ENCODE results near the gene RNPEP.
"Not testable (repeated sequence)": the region's sequence is repeated elsewhere in the genome, so short reads cannot be mapped to it uniquely, and the experiment has no call there.

The RNPEP gene

DNA sequence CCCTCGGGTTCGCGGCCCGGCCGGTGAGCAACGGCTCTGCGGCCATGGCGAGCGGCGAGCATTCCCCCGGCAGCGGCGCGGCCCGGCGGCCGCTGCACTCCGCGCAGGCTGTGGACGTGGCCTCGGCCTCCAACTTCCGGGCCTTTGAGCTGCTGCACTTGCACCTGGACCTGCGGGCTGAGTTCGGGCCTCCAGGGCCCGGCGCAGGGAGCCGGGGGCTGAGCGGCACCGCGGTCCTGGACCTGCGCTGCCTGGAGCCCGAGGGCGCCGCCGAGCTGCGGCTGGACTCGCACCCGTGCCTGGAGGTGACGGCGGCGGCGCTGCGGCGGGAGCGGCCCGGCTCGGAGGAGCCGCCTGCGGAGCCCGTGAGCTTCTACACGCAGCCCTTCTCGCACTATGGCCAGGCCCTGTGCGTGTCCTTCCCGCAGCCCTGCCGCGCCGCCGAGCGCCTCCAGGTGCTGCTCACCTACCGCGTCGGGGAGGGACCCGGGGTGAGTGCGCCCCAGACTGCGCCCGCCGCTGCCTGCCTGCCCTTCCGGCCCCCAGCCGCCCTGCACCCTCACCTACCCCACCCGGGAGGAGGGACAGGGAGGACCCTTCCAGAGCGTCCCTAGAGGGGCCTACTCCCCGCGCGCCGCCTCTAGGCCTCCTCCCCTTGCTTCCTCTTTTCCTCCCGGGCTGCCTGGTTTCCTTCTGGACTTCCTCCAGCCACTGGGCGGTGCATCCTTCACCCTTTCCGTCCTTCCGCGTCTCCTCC, at the start of gene RNPEP:
Gene RNPEP, plus strand, starts transcription at position 26 of the 757 bp plus-strand sequence. Its CDS starts 19 bp downstream, at position 45.
- DNase-seq (ENCODE audit: low read depth), result no peak

DNA sequence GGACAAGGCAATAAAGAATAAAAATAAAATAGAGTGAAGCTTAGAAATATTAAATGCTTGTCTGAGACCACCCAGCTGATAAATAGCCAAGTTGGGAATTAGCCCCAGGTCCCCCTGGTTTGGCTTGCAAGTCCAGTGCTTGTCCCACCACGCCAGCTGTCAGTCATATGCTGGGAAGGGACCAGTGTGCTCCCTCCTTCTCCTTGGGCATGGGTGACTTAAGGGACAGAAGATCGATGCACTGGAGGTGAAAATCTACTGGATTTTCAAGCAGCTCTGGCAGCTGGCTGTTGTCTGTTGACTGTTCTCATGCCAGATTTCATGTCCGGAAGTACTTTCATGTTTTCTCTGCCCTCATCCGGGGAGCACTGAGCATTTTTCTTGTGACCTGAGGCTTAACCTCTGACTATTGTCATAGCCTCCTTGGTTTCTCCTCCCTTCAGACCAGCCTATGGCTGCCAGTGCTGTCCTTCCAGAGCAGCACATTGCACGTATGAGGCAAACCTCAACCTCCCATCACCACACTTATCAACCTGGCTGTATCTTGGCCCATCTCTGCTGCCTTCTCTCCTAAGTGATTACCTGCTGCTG, 48.5 kb upstream of the RNPEP start:
- DNase-seq (ENCODE audit: low read depth), result no peak

GRCh38 chr1:201937624-201938213, 44.7 kb upstream of the RNPEP start:
- DNase-seq (ENCODE audit: low read depth), result no peak

- no peak for DNase-seq (ENCODE audit: low read depth)
Observed at GRCh38 chr1:201938440-201939035, 43.9 kb upstream of the RNPEP start.

- DNase-seq (ENCODE audit: low read depth), result no peak
Observed at GRCh38 chr1:201939148-201939547, 43.3 kb upstream of the RNPEP start.

DNA sequence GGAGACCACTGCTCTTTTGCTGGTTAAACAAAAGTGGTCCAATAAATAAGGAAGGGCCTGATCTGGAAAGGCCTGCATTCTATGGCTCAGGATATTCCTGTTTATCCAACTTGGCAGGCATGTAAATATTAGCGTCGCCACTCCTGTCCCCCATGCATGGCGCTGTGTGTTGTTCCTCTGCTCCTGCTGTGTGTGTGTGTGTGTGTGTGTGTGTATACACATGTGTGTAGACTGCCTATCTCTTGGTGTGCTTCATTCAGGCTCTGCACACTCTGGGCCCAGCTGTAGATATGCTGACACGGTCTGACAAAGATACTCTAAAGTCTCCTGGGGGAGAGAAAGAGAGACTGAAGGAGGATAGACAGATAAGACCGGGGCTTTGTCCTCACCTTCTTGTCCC, 42.9 kb upstream of the RNPEP start:
- DNase-seq (ENCODE audit: low read depth), result no peak

DNA sequence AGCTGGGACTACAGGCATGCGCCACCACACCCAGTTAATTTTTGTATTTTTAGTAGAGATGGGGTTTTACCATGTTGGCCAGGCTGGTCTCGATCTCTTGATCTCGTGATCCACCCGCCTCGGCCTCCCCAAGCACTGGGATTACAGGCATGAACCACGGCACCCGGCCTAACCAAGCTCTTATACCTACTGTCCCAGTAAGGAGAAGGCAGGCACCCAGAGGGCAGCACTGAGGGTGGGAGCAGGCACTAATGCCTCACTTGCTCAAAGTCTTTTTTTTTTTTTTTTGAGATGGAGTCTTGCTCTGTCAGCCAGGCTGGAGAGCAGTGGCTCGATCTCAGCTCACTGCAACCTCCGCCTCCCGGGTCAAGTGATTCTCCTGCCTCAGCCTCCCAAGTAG, 42.1 kb upstream of the RNPEP start:
- not testable (repeated sequence) for DNase-seq (ENCODE audit: low read depth)

DNA sequence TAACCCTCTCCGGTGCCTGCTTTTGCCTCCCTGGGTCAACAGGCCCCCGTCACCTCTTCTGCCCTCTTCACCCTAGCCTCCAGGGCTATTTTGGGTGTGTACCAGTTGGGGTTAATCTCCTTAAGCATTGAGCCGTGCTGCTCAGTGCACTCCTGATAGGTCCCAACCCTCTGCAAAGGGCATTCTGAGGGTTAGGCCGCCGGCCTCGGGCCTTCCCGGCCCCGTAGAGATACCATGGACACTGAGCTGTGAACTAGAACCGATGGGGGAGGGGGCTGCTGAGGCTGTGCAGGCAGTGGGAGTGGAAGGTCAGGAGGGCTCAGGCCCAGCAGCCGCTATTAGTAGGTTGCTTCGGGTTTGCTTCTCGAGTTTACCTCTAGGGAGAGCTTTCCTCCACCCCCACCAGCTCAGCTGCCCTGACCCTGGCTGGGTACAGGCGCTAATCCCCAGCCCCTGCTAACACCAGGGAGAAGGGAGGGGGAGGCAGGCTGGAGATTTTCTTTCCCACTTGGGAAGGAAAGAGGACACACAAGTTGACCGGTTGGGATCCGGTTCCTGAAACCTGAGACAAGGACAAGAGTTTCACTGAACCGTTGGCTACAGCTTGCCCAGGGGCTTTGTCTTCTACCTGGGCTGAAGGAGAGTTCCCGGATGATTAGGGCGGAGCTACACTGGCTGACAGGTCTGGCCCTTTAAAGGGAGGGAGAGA, 40.9 kb upstream of the RNPEP start:
- DNase-seq (ENCODE audit: low read depth), result no peak

- no peak for DNase-seq (ENCODE audit: low read depth)
Observed at GRCh38 chr1:201942129-201942495, 40.3 kb upstream of the RNPEP start.

DNA sequence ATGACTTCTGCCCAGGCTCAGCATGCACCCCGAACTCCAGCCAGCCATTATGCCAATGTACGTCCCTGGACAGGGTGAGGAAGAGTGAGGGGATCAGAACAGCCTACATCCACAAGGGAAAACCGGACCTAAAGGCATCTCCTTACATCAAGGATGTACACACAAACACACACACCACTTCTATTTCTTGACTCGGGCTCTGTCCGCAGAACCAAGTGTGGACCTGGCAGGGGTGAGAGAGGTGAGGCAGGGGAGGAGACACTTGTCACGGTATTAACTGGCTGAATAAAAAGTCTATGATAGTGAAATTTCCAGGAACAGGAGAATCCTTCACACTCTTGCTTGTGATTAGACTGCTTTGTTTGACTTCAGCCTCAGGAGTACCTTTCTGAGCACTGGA, 38.4 kb upstream of the RNPEP start:
- no peak for DNase-seq (ENCODE audit: low read depth)

- DNase-seq (ENCODE audit: low read depth), result no peak
Observed at GRCh38 chr1:201944639-201945038, 37.8 kb upstream of the RNPEP start.

- DNase-seq (ENCODE audit: low read depth), result no peak
Observed at GRCh38 chr1:201945157-201945556, 37.3 kb upstream of the RNPEP start.

DNA sequence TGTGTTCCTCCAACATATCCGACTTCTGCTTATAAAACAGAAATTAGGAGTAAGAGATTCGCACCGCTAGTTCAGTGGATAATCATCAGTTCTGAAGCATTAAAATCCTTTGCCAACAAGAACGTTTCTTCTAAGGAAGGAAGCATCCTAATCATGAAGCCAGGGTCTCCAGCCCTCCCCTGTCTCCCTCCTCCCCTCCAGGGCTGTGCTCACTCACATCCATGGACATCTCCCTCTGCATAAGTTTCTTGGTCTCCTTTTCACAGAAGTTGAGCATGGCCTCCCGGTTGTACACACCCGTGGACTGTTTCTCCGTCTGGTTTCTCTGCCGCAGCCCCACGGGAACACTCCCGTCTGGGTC, 36.6 kb upstream of the RNPEP start:
- DNase-seq (ENCODE audit: low read depth), result no peak

GRCh38 chr1:201946224-201946908, 36.1 kb upstream of the RNPEP start, which contains the start of gene LMOD1:
TSS of gene LMOD1 (minus strand) at chr1:201946548. CDS start at chr1:201946340, 208 bp downstream.
- no peak for DNase-seq (ENCODE audit: low read depth)

DNA sequence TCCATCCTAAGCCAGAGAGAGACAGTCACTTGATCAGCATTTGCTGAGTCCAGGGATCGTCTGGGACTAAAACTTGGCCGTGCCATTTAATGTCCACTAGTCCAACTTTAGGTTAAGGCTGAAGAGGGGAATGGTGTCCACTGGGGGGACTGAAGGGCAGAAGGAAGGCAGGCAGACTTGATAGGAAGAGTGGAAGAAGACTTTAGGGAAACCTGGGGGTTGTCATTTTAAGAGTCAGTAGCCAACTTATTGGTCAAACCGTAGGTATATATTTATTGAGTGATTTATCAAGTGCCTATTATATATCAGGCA, 34.8 kb upstream of the RNPEP start:
- no peak for DNase-seq (ENCODE audit: low read depth)

DNA sequence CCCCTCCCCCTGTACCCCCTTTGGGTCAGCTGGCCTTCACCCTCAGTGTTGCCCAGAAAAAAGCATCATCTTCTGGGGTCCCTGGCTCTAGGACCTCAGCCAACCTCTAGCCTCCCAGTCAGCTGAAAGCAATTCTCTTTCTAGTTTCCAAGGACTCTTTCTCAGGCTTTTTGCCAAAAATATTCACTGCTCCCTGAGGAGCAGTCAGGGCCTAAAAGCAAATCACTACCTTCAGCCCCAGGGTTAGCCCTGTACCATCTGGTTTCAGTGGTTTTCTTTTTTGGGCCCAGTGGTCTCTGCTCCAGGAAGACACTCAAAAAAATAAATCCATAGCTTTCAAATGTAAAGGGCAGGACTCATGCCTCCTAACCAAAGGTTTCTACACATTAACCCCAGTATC, 33.0 kb upstream of the RNPEP start:
- DNase-seq (ENCODE audit: low read depth), result no peak

DNA sequence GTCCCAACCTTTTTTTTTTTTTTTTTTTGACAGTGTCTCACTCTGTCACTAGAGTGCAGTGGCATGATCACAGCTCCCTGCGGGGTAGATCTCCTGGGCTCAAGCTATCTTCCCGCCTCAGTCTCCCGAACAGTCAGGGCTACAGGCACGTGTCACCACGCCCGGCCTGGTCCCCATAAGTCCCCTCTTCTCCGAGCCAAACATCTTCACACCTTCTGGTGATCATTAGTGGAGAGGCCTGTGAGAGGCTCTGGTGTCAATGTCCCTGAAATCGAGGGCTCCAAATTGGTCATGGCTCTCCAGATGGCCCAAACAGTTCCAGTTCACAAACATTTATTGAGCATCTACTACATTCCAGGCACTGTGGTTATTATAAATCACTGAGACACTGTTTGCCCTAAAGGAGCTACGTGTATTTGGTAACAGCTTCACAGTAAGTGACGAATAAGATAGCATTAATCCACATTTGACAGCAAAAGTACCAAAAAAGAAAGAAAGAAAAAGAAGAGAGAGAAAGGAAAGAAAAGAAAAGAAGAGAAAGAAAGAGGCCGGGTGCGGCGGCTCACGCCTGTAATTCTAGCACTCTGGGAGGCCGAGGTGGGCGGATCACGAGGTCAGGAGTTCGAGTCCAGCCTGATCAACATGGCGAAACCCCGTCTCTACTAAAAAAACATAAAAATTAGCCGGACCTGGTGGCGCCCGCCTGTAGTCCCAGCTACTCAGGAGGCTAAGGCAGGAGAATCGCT, 28.0 kb upstream of the RNPEP start:
- no peak for DNase-seq (ENCODE audit: low read depth)

GRCh38 chr1:201955009-201955728, 27.3 kb upstream of the RNPEP start, which contains the start of gene TIMM17A:
TSS of gene TIMM17A (plus strand) at chr1:201955503. CDS start at chr1:201955527, 24 bp downstream.
- DNase-seq (ENCODE audit: low read depth), result peak; percentile 91

GRCh38 chr1:201955729-201956143, 26.7 kb upstream of the RNPEP start:
- DNase-seq (ENCODE audit: low read depth), result no peak

GRCh38 chr1:201958348-201958747, 24.1 kb upstream of the RNPEP start:
- no peak for DNase-seq (ENCODE audit: low read depth)

All from stimulated activated CD8-positive, alpha-beta memory T cell treated with anti-CD3 and anti-CD28 coated beads, Interleukin-7, amount 100 ng/mL, for 24 hours (primary cell).